Neuron (in vitro differentiated cells): ENCODE results near the gene ACACA.
"Not testable (repeated sequence)": the region's sequence is repeated elsewhere in the genome, so short reads cannot be mapped to it uniquely, and the experiment has no call there.

ENCODE experiments used
- H2AFZ ChIP-seq: one replicate; pipeline ENCODE4 v1.6.1; 2013; ENCODE audit warnings: low read depth, mild to moderate bottlenecking, inconsistent platforms, low read length, moderate library complexity
- H3K27me3 ChIP-seq: one replicate; pipeline ENCODE4 v1.6.1; 2013; ENCODE audit warnings: low read length; ENCODE audit not compliant: insufficient read depth
- H3K36me3 ChIP-seq: one replicate; pipeline ENCODE4 v1.6.1; 2013; ENCODE audit warnings: low read length; ENCODE audit not compliant: insufficient read depth
- H3K4me1 ChIP-seq: one replicate; pipeline ENCODE4 v1.6.1; 2013; ENCODE audit warnings: low read length; ENCODE audit not compliant: insufficient read depth
- H3K4me3 ChIP-seq: 2 replicates; pipeline ENCODE4 v1.5.1; 2013; ENCODE audit warnings: mild to moderate bottlenecking, low read length, moderate library complexity
- H3K9me3 ChIP-seq: one replicate; pipeline ENCODE4 v1.6.1; 2013; ENCODE audit warnings: low read length

ACACA gene

GRCh38 chr17:37147301-37147812 is 259.3 kb downstream of the ACACA start:
- Histone ChIP-seq H2AFZ (no peak overlapping the region), H3K9me3 (no peaks in the 10 kb centered on the region), H3K4me1 (peaks cover 23% of the 10 kb centered on the region), H3K4me3 (no peak overlapping the region), H3K27me3 (no peaks in the 10 kb centered on the region), H3K36me3 (peaks cover 7% of the 10 kb centered on the region)

- Histone ChIP-seq H3K4me1 (peaks cover 23% of the 10 kb centered on the region), H3K27me3 (no peaks in the 10 kb centered on the region), H3K36me3 (peaks cover 4% of the 10 kb centered on the region), H3K4me3 (no peak overlapping the region), H2AFZ (no peak overlapping the region), H3K9me3 (no peaks in the 10 kb centered on the region)
These were observed 260.3 kb downstream of the ACACA start for GRCh38 chr17:37146086-37147064.

GRCh38 chr17:37144075-37144701 is 262.4 kb downstream of the ACACA start:
- no peak overlapping the region for H3K4me3 ChIP-seq
- peaks cover 10% of the 10 kb centered on the region for H3K36me3 ChIP-seq
- no peaks in the 10 kb centered on the region for H3K27me3 ChIP-seq
- H3K9me3 ChIP-seq, result no peaks in the 10 kb centered on the region
- no peak overlapping the region for H2AFZ ChIP-seq
- H3K4me1 ChIP-seq, result peaks cover 23% of the 10 kb centered on the region

GRCh38 chr17:37143558-37143957 is 263.1 kb downstream of the ACACA start:
- not testable (repeated sequence) for H3K9me3 ChIP-seq, H2AFZ ChIP-seq, H3K4me3 ChIP-seq, H3K27me3 ChIP-seq, H3K36me3 ChIP-seq
- peaks cover 23% of the 10 kb centered on the region for H3K4me1 ChIP-seq

GRCh38 chr17:37142294-37142896 is 264.2 kb downstream of the ACACA start:
- peaks cover 10% of the 10 kb centered on the region for H3K36me3 ChIP-seq
- H2AFZ ChIP-seq, result no peak overlapping the region

GRCh38 chr17:37138571-37139120 is 268.0 kb downstream of the ACACA start:
- Histone ChIP-seq H3K9me3 (no peaks in the 10 kb centered on the region), H3K36me3 (peaks cover 13% of the 10 kb centered on the region), H3K4me3 (no peak overlapping the region), H3K27me3 (no peaks in the 10 kb centered on the region), H3K4me1 (peaks cover 10% of the 10 kb centered on the region), H2AFZ (no peak overlapping the region)

More at GRCh38 chr17:37142294-37142896, 264.2 kb downstream of the ACACA start:
- H3K4me3 ChIP-seq, result no peak overlapping the region
- no peaks in the 10 kb centered on the region for H3K27me3 ChIP-seq
- peaks cover 14% of the 10 kb centered on the region for H3K4me1 ChIP-seq
- no peaks in the 10 kb centered on the region for H3K9me3 ChIP-seq

- Histone ChIP-seq H3K27me3 (no peaks in the 10 kb centered on the region), H3K9me3 (no peaks in the 10 kb centered on the region), H3K4me1 (peaks cover 15% of the 10 kb centered on the region), H2AFZ (no peak overlapping the region), H3K36me3 (peaks cover 13% of the 10 kb centered on the region), H3K4me3 (no peak overlapping the region)
These were observed 268.6 kb downstream of the ACACA start for GRCh38 chr17:37137906-37138514.

GRCh38 chr17:37137070-37137610 is 269.5 kb downstream of the ACACA start:
- Histone ChIP-seq H2AFZ (no peak overlapping the region), H3K9me3 (no peaks in the 10 kb centered on the region), H3K36me3 (peaks cover 13% of the 10 kb centered on the region), H3K27me3 (no peaks in the 10 kb centered on the region), H3K4me3 (no peak overlapping the region), H3K4me1 (peaks cover 16% of the 10 kb centered on the region)

- Histone ChIP-seq H3K27me3 (no peaks in the 10 kb centered on the region), H2AFZ (no peak overlapping the region), H3K36me3 (peaks cover 7% of the 10 kb centered on the region), H3K9me3 (no peaks in the 10 kb centered on the region), H3K4me1 (peaks cover 26% of the 10 kb centered on the region), H3K4me3 (no peak overlapping the region)
These were observed 271.1 kb downstream of the ACACA start for GRCh38 chr17:37135576-37135975.

- Histone ChIP-seq H3K4me3 (no peak overlapping the region), H3K9me3 (no peaks in the 10 kb centered on the region), H3K27me3 (no peaks in the 10 kb centered on the region), H2AFZ (no peak overlapping the region), H3K36me3 (peaks cover 17% of the 10 kb centered on the region), H3K4me1 (peaks cover 26% of the 10 kb centered on the region)
These were observed 272.6 kb downstream of the ACACA start for GRCh38 chr17:37134050-37134449.

GRCh38 chr17:37133136-37133535 is 273.5 kb downstream of the ACACA start:
- no peak overlapping the region for H3K4me3 ChIP-seq
- H3K4me1 ChIP-seq, result peaks cover 26% of the 10 kb centered on the region
- H3K9me3 ChIP-seq, result no peaks in the 10 kb centered on the region
- no peak overlapping the region for H2AFZ ChIP-seq
- peaks cover 24% of the 10 kb centered on the region for H3K36me3 ChIP-seq
- H3K27me3 ChIP-seq, result no peaks in the 10 kb centered on the region
